ENCODE results near the gene PLPP4.

The PLPP4 gene

DNA sequence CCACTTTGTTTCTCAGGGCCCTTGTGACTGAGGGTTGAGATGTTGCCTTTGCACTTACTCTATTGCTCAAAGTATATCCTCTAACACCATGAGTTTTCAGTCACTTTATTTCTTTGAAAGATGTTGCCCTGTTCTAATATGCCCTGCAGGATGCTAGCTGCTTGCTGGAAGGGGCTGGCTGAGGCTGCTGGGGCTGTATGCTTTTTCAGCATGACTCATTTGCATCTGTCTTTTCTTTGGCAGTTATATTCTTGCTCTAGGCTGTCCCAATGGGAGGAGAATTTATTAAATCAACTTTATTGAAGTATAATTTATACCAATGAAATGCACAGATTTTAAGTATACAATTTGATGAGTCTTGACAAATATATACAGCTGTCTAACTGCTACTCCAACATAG, 157.7 kb downstream of the PLPP4 start:
- DNase-seq, result no peak

DNA sequence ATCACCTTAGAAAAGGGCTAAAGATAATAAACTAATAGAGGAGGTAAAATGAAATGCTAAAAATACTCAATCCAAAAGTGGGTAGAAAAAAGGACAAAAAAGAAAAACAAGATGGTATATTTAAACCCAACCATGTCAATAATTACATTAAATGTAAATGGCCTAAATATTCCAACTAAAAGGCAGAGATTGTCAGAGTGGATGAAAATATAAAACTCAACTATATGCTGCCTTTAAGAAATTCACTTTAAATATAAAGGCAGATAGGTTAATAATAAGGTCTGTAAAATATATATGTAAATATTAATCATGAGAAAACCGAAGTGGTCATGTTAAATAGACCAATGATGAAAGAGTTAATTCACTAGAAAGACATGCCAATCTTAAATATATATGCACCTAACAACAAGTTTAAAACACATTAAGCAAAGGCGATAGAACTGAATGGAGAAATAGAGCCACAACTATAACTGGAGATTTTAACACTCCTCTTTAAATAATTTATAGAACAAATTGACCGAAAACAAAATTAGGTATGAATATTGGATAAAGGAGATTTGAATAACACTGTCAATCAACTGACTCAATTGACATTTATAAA, 159.4 kb downstream of the PLPP4 start:
- no peak for DNase-seq

DNA sequence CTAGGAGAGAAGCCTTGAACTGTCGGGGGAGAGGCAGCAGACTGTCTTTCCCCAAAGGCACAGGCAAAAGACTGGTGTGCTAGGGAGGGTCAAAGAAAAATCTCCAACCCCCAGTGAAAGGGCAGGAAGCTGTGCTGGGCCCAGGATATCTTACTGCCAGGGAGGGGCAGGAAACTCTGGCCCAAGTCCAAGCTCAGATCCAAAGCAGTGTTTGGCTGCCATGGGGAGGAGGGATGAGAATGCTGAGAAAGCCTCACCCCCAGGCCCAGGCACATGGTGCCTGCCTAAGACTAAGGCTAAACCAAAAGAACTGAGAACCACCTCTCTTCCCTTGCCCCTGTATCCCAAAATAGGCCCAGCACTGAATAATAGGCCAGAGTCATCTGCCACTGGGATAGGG, 171.2 kb downstream of the PLPP4 start:
- DNase-seq, result no peak

DNA sequence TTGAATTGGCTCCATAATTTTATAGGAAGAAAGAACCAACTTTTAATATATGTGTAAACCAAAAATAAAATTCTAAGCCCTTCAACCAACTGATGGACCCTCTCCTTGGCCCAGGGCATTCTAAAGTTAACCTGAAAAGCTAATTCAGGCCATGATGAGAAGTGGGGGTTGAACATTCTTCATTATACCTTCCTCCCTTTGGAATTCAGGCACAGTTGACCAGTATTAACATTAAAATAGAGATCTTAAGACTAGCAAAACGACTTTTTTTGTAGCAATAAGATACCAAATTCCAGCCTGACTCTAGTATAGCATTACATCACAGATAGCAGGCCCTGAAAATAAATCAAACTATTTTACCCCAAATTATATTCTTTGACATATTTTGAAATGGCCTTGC, 173.2 kb downstream of the PLPP4 start:
- no peak for DNase-seq

DNA sequence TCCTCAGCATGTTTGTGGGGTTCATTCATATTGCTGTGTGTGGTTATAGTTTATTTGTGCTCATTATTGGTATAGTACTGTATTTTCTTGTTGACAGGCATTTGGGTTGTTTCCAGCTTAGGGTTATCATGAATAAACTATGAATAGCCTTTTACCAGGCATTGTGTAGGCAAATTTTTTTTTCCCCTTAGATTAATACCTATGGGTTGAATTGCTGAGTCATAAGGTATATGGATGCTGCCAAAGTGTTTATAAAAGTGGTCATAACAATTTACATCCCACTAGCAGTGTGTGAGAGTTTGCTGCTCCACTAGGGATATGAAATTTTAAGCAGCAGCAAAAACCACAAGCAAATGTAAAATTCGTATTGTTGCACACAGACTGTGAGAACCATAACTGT, 175.0 kb downstream of the PLPP4 start:
- DNase-seq, result no peak

DNA sequence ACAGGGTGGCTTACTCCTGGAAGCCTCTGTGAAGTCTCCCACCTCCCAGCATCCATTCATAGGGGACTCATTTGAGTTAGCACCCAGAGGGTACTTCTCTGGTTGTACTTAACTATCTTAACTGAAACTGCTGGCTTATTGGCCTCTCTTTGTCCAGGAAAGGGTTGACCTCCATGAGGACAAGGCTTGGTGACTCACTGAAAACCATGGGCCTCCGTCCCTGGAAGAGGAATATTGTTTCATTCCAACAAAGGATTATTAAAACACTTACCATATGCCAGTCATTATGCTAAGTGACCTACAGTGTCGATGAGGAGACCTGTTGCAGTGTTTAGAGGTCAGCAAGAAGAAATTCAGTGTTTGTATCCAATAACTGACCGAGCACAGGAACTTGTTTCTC, 175.9 kb downstream of the PLPP4 start:
- no peak for DNase-seq

DNA sequence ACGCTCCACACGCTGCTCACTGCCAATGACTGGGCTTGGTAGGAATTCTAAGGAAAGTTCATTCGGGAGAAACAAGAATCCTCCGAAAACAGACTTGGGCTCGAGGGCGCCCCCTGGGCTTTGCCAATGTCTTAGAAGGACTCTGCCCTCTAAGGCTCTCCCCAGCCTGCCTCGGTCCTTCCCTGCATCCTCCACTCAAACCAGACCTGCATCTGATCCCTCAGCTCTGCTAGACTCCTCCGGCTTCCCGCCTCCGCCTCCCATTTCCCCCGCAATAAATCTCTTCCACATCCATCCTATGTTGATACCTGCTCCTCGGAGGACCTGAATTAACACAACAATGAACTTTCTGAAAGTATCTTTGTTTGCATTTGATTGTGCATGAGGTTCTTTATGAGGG, 177.6 kb downstream of the PLPP4 start:
- DNase-seq, result no peak
